Ovary (tissue), 3 donors: ENCODE results near the gene NODAL.
A peak's percentile ranks its signal among the peaks of the same experiment; 100 is the strongest.

Experiments used
- EP300 ChIP-seq: sonication (generic); formaldehyde crosslinking; IDR thresholded peaks from one replicate; pipeline ENCODE4 v1.6.1; 2017; ENCODE audit warnings: antibody characterized with exemption
- TF ChIP-seq, protein P1 (sequence below), 3 donors: fragments of 450-650 bp in 2 of 3; fragments of 200-600 bp in 1 of 3; IDR thresholded peaks; one replicate each; pipeline versions ENCODE4 v1.5.1 to v1.8.0; 2016 to 2022; ENCODE audit warnings: antibody characterized with exemption in 3 of 3, mild to moderate bottlenecking in 1 of 3
- donor health status: DM: no; HTN: no; CAD: no.

- TF ChIP-seq, protein P1, sequence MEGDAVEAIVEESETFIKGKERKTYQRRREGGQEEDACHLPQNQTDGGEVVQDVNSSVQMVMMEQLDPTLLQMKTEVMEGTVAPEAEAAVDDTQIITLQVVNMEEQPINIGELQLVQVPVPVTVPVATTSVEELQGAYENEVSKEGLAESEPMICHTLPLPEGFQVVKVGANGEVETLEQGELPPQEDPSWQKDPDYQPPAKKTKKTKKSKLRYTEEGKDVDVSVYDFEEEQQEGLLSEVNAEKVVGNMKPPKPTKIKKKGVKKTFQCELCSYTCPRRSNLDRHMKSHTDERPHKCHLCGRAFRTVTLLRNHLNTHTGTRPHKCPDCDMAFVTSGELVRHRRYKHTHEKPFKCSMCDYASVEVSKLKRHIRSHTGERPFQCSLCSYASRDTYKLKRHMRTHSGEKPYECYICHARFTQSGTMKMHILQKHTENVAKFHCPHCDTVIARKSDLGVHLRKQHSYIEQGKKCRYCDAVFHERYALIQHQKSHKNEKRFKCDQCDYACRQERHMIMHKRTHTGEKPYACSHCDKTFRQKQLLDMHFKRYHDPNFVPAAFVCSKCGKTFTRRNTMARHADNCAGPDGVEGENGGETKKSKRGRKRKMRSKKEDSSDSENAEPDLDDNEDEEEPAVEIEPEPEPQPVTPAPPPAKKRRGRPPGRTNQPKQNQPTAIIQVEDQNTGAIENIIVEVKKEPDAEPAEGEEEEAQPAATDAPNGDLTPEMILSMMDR (IDR thresholded peaks at IDR 0.05) = peak in 2 of 3 donors; percentile 32 to 38
- TF ChIP-seq EP300 = no peak
These were observed 37.0 kb upstream of the NODAL start, which contains the start of gene PALD1 for GRCh38 chr10:70478191-70479164.
